Activated CD8-positive, alpha-beta memory T cell treated with anti-CD3 and anti-CD28 coated beads for 48 hours (primary cell): Measurements from ENCODE around the gene TMC7.
A peak's percentile ranks its signal among the peaks of the same experiment; 100 is the strongest.
"Not testable (repeated sequence)": the region's sequence is repeated elsewhere in the genome, so short reads cannot be mapped to it uniquely, and the experiment has no call there.

Experiments
- DNase-seq, 3 experiments: peaks; one replicate each; pipeline ENCODE4 v3.0.0-alpha.2; 2020; ENCODE audit warnings: low read depth in 2 of 3, low spot score in 2 of 3

The TMC7 gene

DNA sequence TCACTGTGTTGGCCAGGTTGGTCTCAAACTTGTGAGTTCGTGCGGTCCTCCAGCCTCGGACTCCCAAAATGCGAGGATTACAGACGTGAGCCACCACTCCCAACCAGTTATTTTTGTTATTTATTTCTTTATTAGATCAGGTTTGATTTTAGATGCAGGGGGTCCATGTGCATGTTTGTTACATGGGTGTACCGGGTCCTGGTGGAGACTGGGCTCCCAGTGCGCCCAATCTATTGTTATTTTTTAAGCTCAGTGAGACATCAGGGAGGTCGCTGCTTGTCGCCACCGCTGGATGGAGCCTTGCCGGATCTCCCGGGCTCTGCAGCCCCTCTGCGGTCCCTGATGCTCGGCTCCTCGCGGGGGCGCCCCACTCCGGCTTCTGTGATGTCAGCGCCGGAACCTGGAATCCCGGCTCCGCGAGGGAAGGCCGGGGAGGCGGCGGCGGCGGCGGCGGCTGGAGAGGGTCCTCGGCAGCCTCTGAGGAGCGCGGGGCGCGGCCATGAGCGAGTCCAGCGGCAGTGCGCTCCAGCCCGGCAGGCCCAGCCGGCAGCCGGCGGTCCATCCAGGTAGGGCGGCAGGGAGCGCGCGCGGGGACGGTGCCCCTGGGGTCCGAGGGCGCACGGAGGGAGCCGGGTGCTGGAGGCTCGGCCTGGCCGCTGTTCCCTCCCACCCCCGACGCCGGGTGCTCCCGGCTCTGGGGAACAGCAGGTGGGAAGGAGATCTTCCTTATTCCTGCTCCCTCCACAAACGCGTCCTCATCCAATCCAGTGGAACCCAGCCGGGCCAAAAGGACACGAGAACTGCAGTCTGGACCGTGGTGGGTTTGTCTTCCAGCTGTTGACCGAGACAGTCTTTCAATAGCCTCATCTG lies at the start of gene TMC7:
Gene TMC7, plus strand, starts transcription at position 370 of the 870 bp plus-strand sequence. Its CDS starts 130 bp downstream, at position 500.
- peak; percentile 3 to 19 (median 14) for DNase-seq

DNA sequence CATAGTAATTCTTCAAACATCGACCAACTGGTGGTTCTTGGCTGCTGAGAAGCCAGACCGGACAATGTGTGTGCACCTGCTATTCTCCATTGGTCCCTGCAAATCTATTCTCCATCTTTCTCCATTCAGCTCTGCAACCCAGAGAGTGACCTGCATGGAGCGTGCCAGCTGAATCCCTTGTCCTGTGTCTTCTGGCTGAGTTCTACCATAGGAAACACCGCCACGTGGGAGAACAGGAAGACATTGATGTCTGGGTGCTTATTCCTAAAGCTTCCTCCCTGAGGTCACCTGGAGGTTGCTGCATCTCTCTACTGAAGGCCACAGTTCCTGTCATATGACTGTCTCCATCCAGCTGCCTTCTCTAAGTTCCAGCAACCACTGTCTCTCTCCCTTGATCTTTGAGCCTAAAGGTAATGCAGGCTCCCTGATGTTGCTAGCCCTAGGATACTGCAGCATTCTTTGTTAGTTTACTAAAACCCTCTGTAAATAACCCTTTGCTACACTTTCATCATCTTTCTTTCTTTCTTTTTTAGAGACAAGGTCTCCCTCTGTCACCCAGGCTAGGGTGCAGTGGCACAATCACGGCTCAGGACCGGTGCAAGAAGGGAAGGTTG lies 46.9 kb upstream of the TMC7 start:
- DNase-seq: no peak

DNA sequence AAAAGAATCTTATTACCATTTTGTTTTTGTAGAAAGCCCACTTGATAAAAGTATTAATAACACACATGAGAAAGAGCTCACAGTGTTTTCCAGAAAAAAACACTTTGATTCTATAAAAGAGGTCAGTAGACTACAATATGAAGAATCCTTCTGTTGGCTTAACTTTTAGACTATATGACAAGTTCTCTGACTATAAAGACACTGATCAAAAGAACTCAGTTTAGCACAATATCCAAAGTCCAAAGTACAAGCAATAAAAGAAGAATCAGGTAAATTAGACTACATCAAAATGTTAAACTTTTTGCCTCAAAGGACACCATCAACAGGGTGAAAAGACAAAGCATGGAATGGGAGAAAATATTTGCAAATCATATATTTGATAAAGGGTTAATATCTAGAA lies 46.3 kb upstream of the TMC7 start:
- no peak for DNase-seq

DNA sequence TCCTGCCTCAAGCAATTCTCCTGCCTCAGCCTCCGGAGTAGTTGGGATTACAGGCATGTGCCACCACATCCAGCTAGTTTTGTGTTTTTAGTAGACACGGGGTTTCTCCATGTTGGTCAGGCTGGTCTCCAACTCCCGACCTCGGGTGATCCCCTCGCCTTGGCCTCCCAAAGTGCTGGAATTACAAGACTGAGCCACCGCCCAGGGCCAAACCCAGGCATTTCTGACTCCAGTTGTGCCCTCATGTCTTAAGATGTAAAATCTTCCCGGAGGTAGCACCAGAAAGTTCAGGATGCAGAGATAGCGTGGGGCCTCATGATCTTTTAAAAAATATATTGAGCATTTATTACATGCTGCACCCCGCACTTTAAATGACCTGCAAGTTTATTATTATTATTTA lies 44.7 kb upstream of the TMC7 start:
- no peak for DNase-seq

DNA sequence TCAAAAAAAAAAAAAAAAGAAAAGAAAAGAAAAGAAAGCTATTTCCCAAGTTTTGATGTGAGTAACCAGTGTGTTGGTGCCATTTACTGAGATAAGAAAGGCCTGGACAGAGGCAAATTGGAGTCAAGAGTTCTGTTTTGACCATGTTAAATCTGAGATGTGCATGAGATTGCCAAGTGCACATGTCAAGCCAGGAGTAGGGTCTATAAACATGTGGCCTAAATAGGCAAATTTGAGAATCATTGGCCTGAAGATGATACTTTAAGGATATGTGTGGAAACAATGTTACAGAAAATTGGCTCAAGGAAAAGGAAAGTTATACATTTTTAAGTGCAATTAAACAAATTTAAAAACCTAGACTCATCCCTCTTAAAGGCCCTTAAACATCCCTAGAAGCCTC lies 42.3 kb upstream of the TMC7 start:
- DNase-seq: no peak

DNA sequence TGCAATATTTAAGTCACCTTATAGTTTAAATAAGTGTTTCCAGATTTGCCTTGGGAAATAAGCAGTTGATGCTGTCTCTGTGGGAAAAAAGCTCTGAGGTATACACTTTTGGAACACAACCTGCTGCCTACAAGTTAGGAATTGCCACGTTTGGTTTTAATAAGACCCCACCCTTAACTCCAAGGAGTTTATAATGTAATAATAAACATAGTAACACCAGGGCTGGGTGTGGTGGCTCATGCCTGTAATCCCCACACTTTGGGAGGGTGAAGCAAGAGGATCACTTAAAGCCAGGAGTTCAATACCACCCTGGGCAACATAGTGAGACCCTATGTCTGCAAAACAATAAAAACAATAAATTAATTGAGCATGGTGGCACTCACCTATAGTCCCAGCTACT lies 41.7 kb upstream of the TMC7 start:
- DNase-seq: no peak

DNA sequence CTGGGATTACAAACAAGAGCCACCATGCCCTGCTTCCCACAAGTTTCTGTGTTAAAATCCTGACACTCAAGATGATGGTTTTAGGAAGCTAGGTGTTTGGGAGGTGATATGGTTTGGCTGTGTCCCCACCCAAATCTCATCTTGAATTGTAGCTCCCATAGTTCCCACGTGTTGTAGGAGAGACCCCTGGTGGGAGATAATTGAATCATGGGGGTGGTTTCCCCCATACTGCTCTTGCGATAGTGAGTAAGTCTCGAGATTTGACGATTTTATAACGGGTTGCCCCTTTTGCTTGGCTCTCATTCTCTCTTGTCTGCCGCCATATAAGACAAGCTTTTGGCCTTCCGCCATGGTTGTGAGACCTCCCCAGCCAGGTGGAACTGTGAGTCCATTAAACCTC lies 40.3 kb upstream of the TMC7 start:
- no peak for DNase-seq

DNA sequence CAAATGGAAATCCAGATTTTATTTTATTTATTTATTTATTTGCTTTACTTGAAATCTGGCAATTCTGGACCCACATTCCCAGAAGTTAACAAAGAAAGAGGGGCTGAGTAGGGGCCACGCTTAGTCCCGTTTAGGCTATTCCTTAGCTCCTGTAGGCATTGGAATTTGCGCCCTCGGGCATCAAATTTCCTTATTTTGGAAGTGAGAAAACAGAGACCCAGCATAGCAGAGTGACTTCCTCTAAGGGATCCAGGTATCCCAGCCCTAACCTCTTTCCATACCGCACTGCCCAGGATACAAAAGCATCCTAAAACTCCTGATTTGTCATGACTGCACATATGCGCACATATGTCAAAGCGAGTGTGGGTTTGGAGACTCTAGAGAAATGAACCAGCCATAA lies 38.5 kb upstream of the TMC7 start:
- DNase-seq: no peak

DNA sequence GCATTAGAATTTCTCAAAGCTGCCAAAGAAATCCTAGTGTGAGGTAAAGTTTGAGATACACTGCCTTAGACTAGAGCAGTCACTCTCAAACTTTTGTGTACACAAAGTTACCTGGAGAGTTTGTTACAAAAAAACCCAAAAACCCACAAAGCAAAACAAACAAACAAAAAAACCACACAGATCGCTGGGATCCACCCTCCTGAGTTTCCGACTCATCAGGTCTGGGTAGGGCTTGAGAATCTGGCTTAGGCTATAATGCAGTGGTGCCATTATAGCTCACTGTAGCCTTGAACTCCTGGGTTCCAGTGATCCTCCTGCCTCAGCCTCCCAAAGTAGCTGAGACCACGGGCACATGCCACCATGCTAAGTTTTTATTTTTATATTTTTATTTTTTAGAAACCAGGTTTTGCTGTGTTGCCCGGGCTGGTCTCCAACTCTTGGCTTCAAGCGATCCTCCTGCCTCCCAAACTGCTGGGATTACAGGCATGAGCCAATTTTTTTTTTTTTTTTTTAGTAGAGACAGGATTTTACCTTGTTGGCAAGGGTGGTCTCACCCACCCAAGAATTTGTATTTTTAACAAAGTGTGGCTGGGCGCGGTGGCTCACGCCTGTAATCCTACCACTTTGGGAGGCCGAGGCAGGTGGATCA lies 35.2 kb upstream of the TMC7 start:
- DNase-seq: no peak

DNA sequence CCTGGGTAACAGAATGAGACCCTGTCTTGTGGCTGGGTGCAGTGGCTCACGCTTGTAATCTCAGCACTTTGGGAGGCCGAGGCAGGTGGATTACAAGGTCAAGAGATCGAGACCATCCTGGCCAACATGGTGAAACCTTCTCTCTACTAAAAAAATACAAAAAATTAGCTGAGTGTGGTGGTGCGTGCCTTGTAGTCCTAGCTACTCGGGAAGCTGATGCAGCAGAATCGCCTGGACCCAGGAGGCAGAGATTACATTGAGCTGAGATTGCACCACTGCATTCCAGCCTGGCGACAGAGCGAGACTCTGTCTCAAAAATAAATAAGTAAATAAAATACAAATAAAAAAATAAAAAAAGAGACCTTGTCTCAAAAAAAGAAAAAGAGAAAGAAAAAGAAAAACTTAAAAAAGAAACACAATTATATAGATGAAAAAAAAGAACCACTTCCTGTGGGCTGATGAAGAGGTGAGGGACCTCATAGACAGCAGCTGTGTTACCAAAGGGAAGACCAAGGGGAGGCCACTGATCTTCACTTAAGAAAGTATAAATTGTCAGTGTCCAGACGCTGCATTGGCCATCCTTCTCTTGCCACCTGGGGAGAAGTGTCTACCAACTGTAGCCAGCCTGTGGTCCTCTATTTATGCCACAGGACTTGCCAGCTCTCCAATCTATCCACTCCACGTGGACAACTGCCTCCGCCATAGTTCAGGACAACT lies 33.1 kb upstream of the TMC7 start:
- no peak for DNase-seq

DNA sequence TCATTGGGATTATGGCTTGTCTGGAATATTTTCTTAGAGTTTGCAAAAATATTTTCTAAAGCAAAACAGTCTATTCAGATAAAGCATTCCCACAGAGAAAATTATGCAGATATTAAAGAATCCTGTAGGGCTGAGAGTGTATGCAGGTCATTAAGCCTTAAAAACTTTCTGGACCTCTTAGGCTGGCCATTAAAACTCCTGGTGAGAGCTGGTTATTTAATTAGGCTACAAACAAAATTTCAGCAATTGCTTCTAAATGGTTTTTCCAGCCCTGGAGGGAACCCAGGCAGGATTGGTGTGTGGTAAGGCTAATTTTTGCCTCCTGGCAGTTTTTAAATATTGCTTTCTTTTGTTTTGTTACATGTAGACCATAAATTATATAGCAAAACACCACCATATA lies 30.2 kb upstream of the TMC7 start:
- no peak for DNase-seq

DNA sequence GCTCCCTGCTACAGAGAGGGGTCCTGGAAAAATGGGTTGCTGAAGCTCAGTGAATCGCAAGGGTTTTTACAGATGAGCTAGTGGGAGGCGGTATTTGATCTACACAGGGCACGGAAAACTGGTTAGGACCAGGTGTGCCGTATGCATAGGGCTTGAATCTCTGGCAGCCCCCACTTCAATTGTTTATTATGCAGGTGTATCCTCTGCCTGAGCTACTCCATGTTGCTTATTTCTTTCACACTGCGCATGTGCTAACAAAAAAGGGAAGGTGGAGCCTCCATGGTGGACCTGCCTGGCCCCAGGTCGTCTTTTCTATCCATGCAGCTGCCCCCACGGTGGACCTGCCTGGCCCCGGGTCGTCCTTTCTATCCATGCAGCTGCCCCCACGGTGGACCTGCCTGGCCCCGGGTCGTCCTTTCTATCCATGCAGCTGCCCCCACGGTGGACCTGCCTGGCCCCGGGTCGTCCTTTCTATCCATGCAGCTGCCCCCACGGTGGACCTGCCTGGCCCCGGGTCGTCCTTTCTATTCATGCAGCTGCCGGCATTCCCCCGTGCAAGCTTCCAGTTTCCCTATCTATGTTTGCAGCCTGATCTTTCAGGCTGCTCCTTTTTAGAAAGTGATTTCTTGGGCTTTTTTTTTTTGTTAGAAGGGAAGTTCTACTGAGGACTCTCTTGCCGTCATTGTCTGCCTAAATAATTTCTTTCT lies 27.7 kb upstream of the TMC7 start:
- not testable (repeated sequence) for DNase-seq

DNA sequence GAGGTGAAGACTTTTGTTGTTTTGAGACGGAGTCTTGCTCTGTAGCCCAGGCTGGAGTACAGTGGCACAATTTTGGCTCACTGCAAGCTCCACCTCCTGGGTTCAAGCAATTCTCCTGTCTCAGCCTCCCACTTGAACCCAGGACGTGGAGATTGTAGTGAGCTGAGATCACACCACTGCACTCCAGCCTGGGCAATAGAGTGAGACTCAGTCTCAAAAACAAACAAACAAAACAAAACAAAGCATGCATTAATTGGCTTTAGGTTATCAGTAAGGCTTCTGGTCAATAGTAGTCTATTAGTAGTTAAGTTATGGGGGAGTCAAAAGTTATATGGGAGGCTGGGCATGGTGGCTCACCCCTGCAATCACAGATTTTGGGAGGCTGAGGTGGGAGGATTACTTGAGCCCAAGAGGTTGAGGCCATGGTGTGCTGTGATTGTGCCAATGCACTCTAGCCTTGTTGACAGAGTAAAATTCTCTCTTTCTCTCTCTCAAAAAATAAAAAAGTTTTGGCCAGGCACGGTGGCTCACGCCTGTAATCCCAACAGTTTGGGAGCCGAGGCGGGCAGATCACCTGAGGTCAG lies 27.0 kb upstream of the TMC7 start:
- not testable (repeated sequence) for DNase-seq

DNA sequence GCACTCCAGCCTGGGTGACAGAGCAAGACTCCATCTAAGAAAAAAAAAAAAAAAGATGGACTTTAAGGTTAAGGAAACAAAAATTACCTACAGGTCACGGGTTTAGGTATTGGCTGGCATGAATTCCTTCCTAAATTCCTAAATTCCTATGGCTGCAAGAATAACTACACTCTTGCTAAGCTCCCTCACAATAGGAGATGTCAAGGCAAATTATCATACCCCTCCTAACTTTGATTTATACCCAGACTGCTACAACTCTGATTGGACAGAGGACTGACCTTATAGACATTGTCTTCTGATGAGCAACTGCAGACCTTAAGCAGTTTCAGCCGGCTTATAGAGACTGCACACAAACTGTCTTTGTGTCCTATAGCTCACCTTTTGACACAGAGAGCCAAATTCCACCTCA lies 25.1 kb upstream of the TMC7 start:
- no peak for DNase-seq

DNA sequence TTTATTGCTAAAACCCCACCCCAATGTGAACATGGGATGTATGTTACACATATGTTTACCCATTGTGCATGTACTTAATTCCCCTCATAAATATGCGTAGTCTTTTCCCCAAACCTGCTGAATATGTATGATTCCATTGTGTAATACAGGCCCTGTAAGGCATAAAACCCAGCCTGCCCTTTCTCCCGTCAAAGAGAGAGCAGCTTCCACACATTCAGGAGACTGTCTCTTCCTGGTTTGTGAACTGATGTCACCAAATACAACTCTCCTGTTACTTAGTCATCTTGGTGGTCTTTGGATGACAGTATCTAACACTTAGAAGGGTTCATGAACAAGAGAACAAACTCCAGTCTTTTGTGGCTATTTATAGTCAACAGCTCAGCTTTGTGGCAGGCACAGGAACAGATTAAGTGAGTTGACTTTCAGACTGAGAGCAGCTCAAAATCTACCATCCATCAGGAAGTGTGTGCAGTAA lies 24.7 kb upstream of the TMC7 start:
- DNase-seq: no peak

DNA sequence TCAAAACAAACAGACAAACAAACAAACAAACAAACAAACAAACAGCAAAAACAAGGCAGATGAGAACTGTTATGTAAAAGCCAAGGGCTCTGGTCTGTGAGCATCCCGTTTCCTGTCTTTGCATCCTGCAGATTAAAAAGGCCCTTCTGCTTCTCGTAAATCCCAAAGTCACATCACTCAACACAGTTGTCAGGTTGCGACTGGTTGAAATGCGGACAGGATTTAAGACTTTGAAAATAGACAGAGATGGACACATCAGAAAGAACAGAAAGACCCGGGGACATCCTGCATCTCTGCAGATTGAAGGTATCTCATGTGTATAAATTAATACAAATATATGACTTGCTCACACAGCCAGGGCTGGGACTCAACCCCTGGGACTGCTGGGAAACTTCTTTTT lies 18.2 kb upstream of the TMC7 start:
- no peak for DNase-seq

DNA sequence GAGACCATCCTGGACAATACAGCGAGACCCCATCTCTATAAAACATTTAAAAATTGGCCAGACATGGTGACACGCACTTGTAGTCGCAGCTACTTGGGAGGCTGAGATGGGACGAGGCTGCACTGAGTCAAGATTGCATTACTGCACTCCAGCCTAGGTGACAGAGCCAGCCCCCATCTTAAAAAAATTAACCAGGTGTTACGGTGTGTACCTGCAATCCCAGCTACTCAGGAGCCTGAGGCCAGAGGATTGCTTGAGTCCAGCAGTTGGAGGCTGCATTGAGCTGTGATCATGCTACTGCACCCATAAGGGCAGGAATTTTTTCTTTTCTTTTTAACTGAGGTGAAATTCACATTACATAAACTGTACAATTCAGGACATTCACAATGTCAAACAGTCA lies 16.9 kb upstream of the TMC7 start:
- no peak for DNase-seq

DNA sequence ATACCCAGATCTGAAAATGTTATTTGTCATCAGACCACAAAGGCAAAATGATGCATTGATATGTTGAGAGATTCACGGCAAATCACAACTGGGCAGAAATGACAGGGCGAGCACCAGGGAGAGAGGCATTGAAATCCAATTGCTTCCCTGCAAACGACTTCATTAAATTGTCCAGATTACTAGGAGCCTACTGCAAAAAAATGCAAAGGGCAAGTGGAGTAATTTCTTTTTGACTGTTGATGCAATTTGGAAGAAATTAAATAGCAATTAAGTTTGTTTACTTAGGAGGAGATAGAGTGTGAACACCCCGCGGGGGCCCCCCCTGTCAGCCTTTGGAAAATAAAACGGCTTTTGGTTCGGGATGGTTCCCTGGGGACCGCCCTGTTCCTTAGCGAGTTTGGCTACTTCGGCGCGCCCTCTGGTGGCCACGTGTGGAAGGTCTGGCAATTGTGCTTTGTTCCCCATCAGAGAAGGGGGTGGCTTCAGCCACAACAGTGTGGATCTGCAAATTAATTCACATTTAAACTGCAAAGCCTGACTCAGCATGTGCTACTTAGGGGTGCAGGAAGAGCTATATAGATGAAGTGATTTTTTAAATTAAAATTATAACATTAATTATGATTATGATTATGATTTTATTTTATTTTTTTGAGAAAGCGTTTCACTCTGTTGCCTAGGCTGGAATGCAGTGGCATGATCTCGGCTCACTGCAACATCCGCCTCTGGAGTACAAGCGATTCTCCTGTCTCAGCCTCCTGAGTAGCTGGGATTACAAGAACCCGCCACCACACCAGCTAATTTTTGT lies 14.5 kb upstream of the TMC7 start:
- DNase-seq: peak; percentile 38 to 72 (median 62)

DNA sequence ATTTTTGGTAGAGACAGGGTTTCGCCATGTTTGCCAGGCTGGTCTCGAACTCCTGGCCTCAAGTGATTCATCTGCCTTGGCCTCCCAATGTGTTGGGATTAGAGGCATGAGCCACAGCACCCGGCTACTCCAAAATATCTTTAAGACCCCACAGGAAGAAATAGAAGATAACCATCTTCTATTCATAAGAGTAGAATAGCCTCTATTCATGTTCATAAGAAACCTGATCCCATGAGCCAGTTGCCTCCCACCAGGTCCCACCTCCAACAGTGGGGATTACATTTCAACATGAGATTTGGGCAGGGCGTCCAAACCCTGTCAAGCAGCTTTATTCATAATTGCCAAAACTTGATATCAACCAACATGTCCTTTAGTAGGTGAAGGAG lies 13.9 kb upstream of the TMC7 start:
- DNase-seq: no peak

DNA sequence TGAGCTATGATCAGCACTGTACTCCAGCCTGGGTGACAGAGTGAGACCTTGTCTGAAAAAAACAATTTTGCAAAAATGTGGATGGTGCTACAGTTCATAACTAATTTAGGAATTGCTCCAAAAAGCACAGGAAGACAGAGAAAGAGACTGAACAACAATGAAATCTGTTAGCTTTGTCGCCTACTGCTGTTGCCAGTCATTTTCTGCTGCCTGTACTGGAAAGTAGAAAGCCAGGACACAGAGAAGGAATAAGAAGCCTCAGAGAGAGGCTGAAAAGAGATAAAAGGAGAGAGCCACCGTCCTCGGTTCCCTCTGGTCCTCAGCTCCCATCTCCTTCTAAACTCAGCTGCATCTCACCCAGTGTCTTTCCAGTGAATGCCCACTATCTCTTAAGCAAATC lies 8.6 kb upstream of the TMC7 start:
- no peak for DNase-seq
